HepG2 (cell line): ENCODE results near the gene CYTH2. TPM values are rescaled to one million over a fixed set of nuclear protein-coding genes. Genes with fewer than 3 reads are reported as not detected.

Experiments used
- EEA1 ChIP-seq: sonication (generic); formaldehyde crosslinking; IDR thresholded peaks from 2 replicates; pipeline ENCODE4 v1.5.1; 2020; ENCODE audit warnings: mild to moderate bottlenecking, missing genetic modification reagents, borderline replicate concordance
- HNF4G ChIP-seq, 2 experiments: sonication (generic) in 1 of 2; formaldehyde crosslinking in 1 of 2; IDR thresholded peaks; 2 replicates each; pipeline versions ENCODE4 v1.4.0 to v1.6.1; 2011 to 2020; ENCODE audit warnings: borderline replicate concordance in 2 of 2, low read depth in 2 of 2, mild to moderate bottlenecking in 2 of 2, low read length in 1 of 2, missing genetic modification reagents in 1 of 2, moderate library complexity in 1 of 2
- KLF15 ChIP-seq: sonication (generic); formaldehyde crosslinking; IDR thresholded peaks from 2 replicates; pipeline ENCODE4 v1.8.1; 2023; ENCODE audit warnings: borderline replicate concordance, mild to moderate bottlenecking, inconsistent platforms, missing genetic modification reagents, mixed read lengths
- NFRKB ChIP-seq: fragments of 450-650 bp; IDR thresholded peaks from 2 replicates; pipeline ENCODE4 v1.6.1; 2017
- SRSF4 ChIP-seq: fragments of 200-400 bp; formaldehyde crosslinking; IDR thresholded peaks from one replicate; pipeline ENCODE4 v1.6.1; 2018; ENCODE audit warnings: mild to moderate bottlenecking, low read depth, low read length, moderate library complexity; ENCODE audit not compliant: poor library complexity, severe bottlenecking
- XRCC5 ChIP-seq: fragments of 200-400 bp; formaldehyde crosslinking; optimal IDR thresholded peaks from 2 replicates; pipeline ENCODE3; 2017; ENCODE audit warnings: mild to moderate bottlenecking, low read length
- ZKSCAN1 ChIP-seq: fragments of 150-350 bp; IDR thresholded peaks from 2 replicates; pipeline ENCODE4 v1.6.1; 2014; ENCODE audit warnings: low read length
- ZNF382 ChIP-seq: sonication (generic); formaldehyde crosslinking; IDR thresholded peaks from 2 replicates; pipeline ENCODE4 v1.5.0; 2020; ENCODE audit warnings: missing genetic modification reagents, mild to moderate bottlenecking, borderline replicate concordance
- ZNF558 ChIP-seq: sonication (generic); formaldehyde crosslinking; IDR thresholded peaks from 2 replicates; pipeline ENCODE4 v1.9.0; 2022; ENCODE audit warnings: mild to moderate bottlenecking, missing genetic modification reagents, borderline replicate concordance
- polyA plus RNA-seq, 8 experiments: library from polyadenylated mRNA; depleted of rRNA in 3 of 8; stranded (reverse) in 7 of 8; unstranded in 1 of 8; fragments of >200 nt; fragmentation: Illumina TruSeq in 4 of 8; extraction: Trizol in 4 of 8; gene quantifications; 2 replicates each; pipeline versions ENCODE4 v1.2.1 to v1.2.3, GENCODE V29; 2011 to 2016; ENCODE audit warnings: low read depth in 4 of 8, missing spikeins in 1 of 8, mixed read lengths in 1 of 8; ENCODE audit not compliant: insufficient read depth in 1 of 8
- total RNA-seq, 5 experiments: library from RNA; depleted of rRNA; stranded (reverse); fragments of >200 nt; fragmentation: Illumina TruSeq; extraction: Trizol; gene quantifications; 2 replicates each; pipeline ENCODE4 v1.2.3, GENCODE V29; 2016; ENCODE audit warnings: low read depth in 1 of 5
- TF ChIP-seq, protein P1 (sequence below): sonication (generic); formaldehyde crosslinking; IDR thresholded peaks from 2 replicates; pipeline ENCODE4 v1.4.0; 2020; ENCODE audit warnings: missing genetic modification reagents, mild to moderate bottlenecking, borderline replicate concordance
- TF ChIP-seq, protein P2 (sequence below): sonication (generic); formaldehyde crosslinking; IDR thresholded peaks from 2 replicates; pipeline ENCODE4 v1.8.1; 2023; ENCODE audit warnings: mild to moderate bottlenecking, missing genetic modification reagents, borderline replicate concordance
- TF ChIP-seq, protein P3 (sequence below): sonication (generic); formaldehyde crosslinking; IDR thresholded peaks from 2 replicates; pipeline ENCODE4 v1.8.1; 2023; ENCODE audit warnings: missing genetic modification reagents, mild to moderate bottlenecking, borderline replicate concordance
- TF ChIP-seq, protein P4 (sequence below): sonication (generic); formaldehyde crosslinking; IDR thresholded peaks from 2 replicates; pipeline ENCODE4 v1.4.0; 2020; ENCODE audit warnings: mild to moderate bottlenecking, missing genetic modification reagents, borderline replicate concordance
- TF ChIP-seq, protein P5 (sequence below): sonication (generic); formaldehyde crosslinking; IDR thresholded peaks from 2 replicates; pipeline ENCODE4 v1.4.0; 2020; ENCODE audit warnings: missing genetic modification reagents
- TF ChIP-seq, protein P6 (sequence below): sonication (generic); formaldehyde crosslinking; IDR thresholded peaks from 2 replicates; pipeline ENCODE4 v1.4.0; 2020; ENCODE audit warnings: mild to moderate bottlenecking, missing genetic modification reagents, borderline replicate concordance

The CYTH2 gene
- total and polyA plus RNA-seq, 2 of the 13 experiments (the other 11 are each of a cell fraction or from before 2014, with no cell fraction given): 16.5 to 39.3 TPM

DNA sequence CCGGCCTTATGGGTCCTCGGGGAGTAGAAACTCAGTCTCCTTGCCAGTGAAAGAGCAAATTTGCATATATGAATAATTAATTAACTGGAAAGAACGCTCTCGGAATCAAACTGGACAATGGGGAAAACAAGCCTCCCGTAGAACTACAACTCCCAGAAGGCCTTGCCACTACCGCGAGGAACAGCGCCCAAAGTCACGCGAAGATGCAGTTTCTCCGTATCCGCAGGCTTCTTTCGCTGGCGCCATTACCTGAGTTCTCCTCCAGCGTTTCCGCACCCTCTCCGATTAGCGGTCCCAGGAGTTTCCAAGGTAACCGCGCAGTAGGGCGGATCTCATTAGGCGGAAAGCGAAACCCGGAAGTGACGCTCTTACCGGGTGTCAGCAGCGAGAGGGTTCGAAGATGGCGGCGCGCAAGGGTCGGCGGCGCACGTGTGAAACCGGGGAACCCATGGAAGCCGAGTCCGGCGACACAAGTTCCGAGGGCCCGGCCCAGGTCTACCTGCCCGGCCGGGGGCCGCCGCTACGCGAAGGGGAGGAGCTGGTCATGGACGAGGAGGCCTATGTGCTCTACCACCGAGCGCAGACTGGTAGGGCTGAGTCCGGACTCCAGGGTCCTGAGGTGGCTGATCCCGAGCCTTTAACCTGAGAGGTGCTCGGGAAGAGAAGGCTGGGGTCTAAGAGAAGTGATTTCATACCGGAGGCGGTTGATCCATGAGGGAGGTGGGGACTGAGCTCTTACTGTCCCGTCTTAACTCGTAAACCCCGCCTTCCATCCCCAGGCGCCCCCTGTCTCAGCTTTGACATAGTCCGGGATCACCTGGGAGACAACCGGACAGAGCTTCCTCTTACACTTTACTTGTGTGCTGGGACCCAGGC lies 23.3 kb upstream of the CYTH2 start, which contains the start of gene GRWD1 (continued):
- TF ChIP-seq, protein P1, sequence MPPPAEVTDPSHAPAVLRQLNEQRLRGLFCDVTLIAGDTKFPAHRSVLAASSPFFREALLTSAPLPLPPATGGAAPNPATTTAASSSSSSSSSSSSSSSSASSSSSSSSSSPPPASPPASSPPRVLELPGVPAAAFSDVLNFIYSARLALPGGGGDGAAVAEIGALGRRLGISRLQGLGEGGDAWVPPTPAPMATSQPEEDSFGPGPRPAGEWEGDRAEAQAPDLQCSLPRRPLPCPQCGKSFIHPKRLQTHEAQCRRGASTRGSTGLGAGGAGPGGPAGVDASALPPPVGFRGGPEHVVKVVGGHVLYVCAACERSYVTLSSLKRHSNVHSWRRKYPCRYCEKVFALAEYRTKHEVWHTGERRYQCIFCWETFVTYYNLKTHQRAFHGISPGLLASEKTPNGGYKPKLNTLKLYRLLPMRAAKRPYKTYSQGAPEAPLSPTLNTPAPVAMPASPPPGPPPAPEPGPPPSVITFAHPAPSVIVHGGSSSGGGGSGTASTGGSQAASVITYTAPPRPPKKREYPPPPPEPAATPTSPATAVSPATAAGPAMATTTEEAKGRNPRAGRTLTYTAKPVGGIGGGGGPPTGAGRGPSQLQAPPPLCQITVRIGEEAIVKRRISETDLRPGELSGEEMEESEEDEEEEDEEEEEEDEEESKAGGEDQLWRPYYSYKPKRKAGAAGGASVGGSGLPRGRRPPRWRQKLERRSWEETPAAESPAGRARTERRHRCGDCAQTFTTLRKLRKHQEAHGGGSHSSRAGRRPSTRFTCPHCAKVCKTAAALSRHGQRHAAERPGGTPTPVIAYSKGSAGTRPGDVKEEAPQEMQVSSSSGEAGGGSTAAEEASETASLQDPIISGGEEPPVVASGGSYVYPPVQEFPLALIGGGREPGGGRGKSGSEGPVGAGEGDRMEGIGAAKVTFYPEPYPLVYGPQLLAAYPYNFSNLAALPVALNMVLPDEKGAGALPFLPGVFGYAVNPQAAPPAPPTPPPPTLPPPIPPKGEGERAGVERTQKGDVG (CRISPR knock-in tag): peak; percentile 77; the same call in 1 of the 2 replicates
- TF ChIP-seq KLF15 (CRISPR knock-in tag) (no peak), ZNF558 (CRISPR knock-in tag) (0 out of 2 replicates have a peak, but pooled peaks have one; percentile 22), ZKSCAN1 (no peak), EEA1 (peak; percentile 65; the same call in 1 of the 2 replicates), XRCC5 (no peak), ZNF382 (CRISPR knock-in tag) (no peak), SRSF4 (no peak), NFRKB (no peak), HNF4G (IDR thresholded peaks at IDR 0.05; ENCODE audit: borderline replicate concordance, low read depth, low read length) (no peak), HNF4G (CRISPR knock-in tag; IDR thresholded peaks at IDR 0.05; ENCODE audit: borderline replicate concordance, low read depth) (no peak)
- TF ChIP-seq, protein P2, sequence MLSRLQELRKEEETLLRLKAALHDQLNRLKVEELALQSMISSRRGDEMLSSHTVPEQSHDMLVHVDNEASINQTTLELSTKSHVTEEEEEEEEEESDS: no peak
- TF ChIP-seq, protein P3, sequence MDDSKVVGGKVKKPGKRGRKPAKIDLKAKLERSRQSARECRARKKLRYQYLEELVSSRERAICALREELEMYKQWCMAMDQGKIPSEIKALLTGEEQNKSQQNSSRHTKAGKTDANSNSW (CRISPR knock-in tag): no peak
- TF ChIP-seq, protein P4, sequence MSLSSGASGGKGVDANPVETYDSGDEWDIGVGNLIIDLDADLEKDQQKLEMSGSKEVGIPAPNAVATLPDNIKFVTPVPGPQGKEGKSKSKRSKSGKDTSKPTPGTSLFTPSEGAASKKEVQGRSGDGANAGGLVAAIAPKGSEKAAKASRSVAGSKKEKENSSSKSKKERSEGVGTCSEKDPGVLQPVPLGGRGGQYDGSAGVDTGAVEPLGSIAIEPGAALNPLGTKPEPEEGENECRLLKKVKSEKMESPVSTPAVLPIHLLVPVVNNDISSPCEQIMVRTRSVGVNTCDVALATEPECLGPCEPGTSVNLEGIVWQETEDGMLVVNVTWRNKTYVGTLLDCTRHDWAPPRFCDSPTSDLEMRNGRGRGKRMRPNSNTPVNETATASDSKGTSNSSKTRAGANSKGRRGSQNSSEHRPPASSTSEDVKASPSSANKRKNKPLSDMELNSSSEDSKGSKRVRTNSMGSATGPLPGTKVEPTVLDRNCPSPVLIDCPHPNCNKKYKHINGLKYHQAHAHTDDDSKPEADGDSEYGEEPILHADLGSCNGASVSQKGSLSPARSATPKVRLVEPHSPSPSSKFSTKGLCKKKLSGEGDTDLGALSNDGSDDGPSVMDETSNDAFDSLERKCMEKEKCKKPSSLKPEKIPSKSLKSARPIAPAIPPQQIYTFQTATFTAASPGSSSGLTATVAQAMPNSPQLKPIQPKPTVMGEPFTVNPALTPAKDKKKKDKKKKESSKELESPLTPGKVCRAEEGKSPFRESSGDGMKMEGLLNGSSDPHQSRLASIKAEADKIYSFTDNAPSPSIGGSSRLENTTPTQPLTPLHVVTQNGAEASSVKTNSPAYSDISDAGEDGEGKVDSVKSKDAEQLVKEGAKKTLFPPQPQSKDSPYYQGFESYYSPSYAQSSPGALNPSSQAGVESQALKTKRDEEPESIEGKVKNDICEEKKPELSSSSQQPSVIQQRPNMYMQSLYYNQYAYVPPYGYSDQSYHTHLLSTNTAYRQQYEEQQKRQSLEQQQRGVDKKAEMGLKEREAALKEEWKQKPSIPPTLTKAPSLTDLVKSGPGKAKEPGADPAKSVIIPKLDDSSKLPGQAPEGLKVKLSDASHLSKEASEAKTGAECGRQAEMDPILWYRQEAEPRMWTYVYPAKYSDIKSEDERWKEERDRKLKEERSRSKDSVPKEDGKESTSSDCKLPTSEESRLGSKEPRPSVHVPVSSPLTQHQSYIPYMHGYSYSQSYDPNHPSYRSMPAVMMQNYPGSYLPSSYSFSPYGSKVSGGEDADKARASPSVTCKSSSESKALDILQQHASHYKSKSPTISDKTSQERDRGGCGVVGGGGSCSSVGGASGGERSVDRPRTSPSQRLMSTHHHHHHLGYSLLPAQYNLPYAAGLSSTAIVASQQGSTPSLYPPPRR: no peak
- TF ChIP-seq, protein P5, sequence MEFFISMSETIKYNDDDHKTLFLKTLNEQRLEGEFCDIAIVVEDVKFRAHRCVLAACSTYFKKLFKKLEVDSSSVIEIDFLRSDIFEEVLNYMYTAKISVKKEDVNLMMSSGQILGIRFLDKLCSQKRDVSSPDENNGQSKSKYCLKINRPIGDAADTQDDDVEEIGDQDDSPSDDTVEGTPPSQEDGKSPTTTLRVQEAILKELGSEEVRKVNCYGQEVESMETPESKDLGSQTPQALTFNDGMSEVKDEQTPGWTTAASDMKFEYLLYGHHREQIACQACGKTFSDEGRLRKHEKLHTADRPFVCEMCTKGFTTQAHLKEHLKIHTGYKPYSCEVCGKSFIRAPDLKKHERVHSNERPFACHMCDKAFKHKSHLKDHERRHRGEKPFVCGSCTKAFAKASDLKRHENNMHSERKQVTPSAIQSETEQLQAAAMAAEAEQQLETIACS (CRISPR knock-in tag): no peak
- TF ChIP-seq, protein P6, sequence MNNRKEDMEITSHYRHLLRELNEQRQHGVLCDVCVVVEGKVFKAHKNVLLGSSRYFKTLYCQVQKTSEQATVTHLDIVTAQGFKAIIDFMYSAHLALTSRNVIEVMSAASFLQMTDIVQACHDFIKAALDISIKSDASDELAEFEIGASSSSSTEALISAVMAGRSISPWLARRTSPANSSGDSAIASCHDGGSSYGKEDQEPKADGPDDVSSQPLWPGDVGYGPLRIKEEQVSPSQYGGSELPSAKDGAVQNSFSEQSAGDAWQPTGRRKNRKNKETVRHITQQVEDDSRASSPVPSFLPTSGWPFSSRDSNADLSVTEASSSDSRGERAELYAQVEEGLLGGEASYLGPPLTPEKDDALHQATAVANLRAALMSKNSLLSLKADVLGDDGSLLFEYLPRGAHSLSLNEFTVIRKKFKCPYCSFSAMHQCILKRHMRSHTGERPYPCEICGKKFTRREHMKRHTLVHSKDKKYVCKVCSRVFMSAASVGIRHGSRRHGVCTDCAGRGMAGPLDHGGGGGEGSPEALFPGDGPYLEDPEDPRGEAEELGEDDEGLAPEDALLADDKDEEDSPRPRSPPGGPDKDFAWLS (CRISPR knock-in tag): no peak
